GM12892 (cell line): ENCODE measurements around the gene MEOX1.

Source experiments
- POLR2A ChIP-seq: IDR thresholded peaks from 2 replicates; pipeline ENCODE4 v1.6.1; 2011; ENCODE audit warnings: low read depth, low read length, control low read depth
- POLR2AphosphoS5 ChIP-seq: IDR thresholded peaks from 2 replicates; pipeline ENCODE4 v1.6.1; 2011; ENCODE audit warnings: low read depth, low read length, control low read depth
- TAF1 ChIP-seq: IDR thresholded peaks from 2 replicates; pipeline ENCODE4 v1.6.1; 2011; ENCODE audit warnings: low read depth, mild to moderate bottlenecking, control low read depth, low read length, borderline replicate concordance

- TF ChIP-seq POLR2AphosphoS5 (no peak), TAF1 (no peak), POLR2A (no peak)
These were observed 69.8 kb downstream of the MEOX1 start for GRCh38 chr17:43591779-43592562.
